ENCODE measurements around the gene NUTM2F. TPM values are rescaled to one million over a fixed set of nuclear protein-coding genes. Genes with fewer than 3 reads are reported as not detected.
"Not testable (repeated sequence)": the region's sequence is repeated elsewhere in the genome, so short reads cannot be mapped to it uniquely, and the experiment has no call there.

The NUTM2F gene
- total RNA-seq, 2 donors from 2014 or later: not detected

DNA sequence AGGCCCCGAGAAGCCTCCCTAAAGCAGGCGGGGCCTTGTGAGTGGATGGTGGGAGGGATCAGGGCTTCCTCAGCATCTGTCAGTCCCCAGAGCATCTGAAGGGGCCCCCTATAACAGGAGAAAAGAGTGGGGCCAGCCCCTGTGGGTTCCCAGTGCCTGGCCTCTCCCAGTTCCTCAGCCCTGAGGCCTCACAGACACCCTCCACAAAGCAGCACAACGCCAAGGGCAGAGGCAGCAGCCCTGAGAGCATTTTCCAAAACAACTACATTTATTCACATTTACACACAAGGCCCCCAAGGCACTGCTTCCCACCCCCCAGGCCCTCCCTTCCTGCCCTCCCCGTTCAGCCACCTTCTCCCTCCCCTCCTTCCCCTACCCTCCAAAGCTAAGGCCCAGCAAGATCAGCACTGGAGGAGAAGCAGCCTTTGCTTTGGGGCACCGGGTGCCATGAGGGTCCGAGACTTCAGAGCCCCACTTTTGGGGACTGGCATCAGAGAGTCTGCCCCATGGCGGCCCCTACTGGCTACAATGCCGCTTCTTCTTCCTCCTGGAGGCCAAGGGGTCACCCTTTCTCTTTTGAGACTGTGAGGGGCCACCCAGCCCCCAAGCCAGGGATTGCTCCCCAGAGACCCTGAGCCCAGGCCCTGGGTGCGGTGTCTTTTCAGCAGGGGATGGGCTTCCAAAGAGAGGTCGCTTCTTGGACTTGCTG lies 10.3 kb downstream of the NUTM2F start:
- ATAC-seq; intact Hi-C loops (cut with DNase I); DNase-seq: not testable (repeated sequence)

DNA sequence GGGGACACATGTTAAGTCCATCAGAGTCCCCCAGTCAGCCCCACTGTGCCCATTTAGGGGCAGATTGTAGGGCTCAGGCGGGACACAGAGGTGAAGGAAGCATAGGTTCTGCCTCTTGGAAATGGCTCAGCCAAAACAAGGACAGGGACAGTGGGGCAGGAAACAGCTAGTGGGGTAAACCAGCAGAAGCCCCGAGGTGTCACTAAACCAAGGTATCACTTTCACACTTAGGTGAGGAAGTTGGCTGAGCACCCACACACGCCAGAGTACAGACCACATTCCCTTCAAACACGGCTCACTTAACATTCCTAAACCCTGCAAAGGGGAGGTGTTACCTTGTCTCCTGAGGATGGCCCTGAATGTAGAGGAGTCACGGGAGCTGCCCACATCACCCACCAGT lies 12.2 kb downstream of the NUTM2F start:
- peak in 1 of 2 donors; percentile 19 for ATAC-seq

DNA sequence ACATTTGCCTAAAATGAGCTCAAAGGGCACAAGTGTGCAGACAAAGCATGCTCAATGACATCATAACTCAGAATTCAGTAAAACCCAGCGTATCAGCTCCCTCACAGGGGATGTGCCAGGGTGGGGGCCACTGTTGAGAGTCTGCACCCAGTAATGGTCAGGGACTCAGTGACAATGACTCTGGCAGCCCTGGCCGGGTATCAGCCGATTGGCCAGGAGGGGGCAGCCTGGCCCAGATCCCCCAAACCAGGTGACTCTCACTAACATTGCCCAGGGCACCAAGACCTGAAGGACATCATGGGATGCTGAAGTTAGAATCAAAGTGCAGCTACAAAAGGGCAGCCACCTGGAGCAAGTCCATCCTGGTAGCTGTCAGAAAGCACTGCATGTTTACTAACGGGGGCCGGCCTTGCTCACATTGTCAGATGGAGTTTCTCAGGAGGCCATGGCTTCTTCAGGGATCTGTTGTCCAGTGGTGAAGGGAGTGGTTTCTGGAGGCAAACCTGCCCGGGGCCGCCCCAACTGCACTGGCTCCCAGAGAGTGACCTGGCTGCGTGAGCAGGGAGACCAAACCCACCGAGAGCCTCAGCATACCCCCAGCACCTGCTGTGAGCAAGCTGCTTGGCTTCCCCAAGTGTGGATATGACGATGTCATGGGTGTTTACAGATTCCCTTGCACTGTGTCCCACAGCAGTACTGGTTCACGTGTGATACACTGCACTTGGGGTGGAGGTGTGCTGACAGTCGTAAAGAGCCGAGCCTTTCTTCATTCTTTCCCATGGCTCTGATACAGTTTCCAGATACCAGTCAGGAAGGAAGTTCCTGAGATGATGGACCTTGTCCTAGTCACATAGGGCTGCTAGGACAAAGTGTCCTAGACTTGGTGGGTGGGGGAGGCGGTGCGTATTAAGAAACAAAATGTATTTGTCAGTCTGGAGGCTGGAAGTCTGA lies 13.1 kb downstream of the NUTM2F start:
- intact Hi-C loops (cut with DNase I); DNase-seq; ATAC-seq: not testable (repeated sequence)

More for the DNA sequence above, 12.2 kb downstream of the NUTM2F start:
- DNase-seq; intact Hi-C loops (cut with DNase I): not testable (repeated sequence)

DNA sequence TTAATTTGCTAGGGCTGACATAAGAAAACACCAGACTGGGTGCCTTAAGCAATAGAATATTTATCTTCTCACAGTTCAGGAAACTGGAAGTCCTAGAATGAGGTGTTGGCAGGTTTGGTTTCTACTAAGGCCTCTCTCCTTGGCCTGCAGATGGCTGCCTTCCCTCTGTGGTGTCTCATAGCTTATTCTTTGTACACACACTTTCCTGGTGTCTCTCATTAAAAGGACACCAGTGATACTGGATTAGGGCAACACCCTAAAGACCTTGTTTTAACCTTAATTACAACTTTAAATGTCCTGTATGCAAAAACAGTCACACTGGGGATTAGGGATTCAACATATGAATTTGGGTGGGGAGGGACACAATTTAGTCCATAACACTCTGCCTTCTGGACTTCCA lies 25.1 kb downstream of the NUTM2F start:
- intact Hi-C loops (cut with DNase I): no loop called here

DNA sequence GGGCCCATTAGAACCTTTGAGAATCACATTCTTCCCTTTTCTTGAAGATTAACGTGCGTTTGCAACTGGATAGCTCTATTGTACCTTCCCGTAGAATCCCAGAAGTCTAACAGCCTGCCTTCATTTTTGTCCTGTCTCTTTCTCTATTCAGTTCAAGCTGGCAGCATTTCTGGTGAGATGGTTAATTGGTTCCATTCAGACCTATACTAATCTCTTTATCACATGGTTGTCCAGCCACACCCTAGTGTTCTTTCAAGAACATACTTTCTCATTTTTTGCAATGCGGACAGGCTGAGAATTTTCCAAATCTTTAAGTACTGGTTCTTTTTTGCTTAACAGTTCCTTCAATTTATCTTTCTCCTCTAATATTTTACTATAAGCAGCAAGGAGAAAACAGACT lies 26.0 kb downstream of the NUTM2F start:
- intact Hi-C loops (cut with DNase I): no loop called here
- DNase-seq (no peak), ATAC-seq (no peak)

More for the DNA sequence above, 25.1 kb downstream of the NUTM2F start:
- ATAC-seq (no peak), DNase-seq (no peak)

DNA sequence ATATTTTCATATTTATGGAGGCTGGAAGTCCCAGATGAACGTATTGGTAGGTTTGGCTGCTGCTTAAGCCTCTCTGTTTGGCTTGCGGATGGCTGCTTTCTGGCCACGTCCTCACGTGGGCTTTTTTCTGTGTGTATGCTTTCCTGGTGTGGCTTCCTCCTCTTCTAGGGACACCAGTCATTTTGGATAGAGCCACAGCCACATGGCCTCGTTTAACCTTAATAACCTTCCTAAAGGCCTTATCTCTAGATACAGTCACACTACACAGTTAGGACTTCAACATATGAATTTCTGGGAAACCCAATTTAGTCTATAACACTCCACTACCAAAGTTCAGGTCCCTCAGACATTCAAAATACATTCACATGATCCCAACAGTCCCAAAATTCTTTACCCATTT lies 26.9 kb downstream of the NUTM2F start:
- intact Hi-C loops (cut with DNase I): no loop called here
- no peak for ATAC-seq
- DNase-seq: no peak

DNA sequence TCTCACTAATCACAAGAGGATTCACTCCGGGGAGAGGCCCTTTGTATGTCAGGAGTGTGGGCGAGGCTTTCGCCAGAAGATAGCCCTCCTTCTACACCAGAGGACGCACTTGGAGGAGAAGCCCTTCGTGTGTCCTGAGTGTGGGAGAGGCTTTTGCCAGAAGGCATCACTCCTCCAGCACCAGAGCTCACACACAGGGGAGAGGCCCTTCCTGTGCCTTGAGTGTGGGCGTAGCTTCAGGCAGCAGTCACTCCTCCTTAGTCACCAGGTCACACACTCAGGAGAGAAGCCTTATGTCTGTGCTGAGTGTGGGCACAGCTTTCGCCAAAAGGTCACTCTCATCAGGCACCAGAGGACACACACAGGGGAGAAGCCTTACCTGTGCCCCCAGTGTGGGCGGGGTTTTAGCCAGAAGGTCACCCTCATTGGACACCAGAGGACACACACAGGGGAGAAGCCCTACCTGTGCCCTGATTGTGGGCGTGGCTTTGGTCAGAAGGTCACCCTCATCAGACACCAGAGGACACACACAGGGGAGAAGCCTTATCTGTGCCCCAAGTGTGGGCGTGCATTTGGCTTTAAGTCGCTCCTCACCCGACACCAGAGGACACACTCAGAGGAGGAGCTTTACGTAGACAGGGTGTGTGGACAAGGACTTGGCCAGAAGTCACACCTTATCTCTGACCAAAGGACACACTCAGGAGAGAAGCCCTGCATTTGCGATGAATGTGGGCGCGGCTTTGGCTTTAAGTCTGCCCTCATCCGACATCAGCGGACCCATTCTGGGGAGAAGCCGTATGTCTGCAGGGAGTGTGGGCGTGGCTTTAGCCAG lies 27.8 kb downstream of the NUTM2F start:
- ATAC-seq (peak; percentile 12 to 57), DNase-seq (no peak)
- intact Hi-C loops (cut with DNase I): no loop called here

DNA sequence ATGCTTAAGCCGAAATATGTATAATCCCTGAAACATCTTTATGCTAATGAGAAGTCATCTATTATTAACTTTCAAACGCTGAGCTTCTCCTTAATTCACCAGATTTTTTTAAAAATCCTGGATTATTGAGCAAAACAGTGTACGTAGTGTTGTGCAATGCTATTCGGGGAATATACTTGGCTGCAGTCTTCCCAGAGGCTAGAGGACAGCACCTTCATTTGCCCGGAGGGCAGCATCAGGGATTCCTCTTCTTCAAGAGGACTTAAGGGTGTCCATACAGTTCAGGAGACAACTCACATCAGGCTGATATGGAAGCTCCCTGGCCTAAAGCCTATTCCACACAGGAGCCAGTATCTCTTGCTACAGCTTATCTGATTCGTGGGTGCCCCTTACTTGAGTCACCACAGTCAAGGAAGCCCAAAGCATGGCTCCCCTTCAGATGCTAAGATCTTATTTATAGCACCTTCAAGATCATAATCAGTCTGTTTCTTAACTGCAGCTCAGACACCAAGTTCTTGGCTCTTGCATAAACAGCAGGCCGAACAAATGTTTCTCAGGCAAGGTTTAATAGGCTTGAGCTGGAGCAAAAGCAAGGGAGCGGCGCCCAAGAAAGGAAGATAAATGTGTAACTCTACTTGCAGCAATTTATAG lies 29.4 kb downstream of the NUTM2F start:
- intact Hi-C loops (cut with DNase I): no loop called here
- ATAC-seq (no peak), DNase-seq (no peak)

DNA sequence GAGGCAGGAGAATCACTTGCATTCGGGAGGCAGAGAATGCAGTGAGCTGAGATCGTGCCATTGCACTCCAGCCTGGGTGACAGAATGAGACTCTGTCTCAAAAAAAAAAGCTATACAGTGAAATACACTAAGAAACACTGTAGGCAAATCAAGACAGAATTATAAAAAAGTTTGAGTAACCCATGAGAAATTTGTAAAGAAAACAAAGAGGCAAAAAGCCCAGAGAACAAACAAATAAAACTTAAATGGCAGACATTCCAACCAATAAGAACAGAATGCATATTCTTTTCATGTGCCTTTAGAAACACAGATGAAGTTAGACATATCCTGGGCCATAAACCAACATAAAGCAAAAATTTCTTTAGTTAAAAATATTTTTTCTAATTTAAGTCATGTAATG lies 38.8 kb downstream of the NUTM2F start:
- intact Hi-C loops (cut with DNase I): no loop called here
- ATAC-seq (no peak), DNase-seq (no peak)

DNA sequence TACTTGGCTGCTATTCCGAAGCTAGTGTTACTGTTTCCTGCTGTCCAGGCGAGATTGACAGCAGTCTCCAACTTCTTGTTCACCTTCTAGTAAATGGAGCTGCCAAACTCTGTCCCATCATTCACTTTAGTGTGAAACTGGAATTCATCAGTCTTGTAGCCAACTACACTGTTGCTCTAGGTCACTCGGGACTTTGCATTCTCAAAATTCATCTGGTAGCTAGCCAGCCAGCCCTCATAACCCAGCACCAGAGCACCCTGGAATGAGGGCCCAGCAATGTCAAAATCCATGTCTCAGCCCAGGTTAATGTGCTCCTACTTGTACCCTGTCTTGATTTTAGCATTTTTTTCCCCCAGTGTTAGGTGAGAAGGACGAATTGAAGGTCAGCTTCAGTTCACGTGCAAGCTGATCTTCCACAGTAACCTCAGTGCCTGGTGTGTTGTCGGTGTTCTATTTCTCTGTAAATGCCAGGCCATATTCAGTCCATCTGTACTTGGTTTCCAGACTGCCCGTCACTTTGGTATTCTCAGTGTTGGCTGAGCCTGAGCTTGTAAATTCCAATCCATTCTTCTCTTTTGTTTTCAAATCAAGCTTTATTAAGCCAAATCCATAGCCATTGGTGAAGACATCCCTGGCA lies 40.4 kb downstream of the NUTM2F start:
- DNase-seq (no peak), ATAC-seq (peak; percentile 39 to 84)
- intact Hi-C loops (cut with DNase I): no loop called here

DNA sequence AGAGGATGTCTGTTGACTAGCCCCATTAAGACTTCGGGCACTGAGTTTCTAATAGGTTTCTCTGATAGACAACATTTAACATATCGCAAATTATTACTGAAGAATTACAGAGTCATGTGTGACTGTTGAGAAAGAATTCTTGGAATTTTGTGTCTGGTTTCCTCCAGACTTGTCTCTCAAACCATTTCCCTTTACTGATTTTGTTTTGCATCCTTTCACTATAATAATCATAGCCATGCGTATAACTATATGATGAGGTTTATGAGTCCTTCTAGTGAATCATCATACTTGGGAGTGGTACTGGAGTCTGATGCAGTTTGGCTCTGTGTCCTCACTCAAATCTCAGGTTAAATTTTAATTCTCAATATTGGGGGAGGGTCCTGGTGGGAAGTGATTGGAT lies 42.3 kb downstream of the NUTM2F start:
- DNase-seq: no peak
- ATAC-seq: no peak
- intact Hi-C loops (cut with DNase I): no loop called here

DNA sequence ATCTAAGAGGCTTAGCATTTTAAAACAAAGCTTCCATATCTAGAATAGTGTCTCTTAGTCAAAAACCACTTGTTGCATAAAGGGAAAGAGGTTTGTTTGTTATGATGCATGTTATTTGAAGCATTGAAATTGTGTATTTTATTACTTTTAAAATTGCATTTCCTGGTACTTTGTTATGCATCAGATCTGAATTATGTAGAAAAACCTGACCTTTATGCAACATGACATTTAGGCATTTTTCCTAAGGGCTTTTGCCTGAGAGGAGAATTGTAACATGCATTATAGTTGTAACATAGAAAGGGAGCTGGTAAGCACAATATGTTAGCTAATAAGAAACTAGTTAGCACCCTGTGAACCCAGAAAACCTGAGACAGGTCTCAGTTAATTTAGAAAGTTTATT lies 47.3 kb downstream of the NUTM2F start:
- DNase-seq (no peak), ATAC-seq (no peak)
- intact Hi-C loops (cut with DNase I): no loop called here

DNA sequence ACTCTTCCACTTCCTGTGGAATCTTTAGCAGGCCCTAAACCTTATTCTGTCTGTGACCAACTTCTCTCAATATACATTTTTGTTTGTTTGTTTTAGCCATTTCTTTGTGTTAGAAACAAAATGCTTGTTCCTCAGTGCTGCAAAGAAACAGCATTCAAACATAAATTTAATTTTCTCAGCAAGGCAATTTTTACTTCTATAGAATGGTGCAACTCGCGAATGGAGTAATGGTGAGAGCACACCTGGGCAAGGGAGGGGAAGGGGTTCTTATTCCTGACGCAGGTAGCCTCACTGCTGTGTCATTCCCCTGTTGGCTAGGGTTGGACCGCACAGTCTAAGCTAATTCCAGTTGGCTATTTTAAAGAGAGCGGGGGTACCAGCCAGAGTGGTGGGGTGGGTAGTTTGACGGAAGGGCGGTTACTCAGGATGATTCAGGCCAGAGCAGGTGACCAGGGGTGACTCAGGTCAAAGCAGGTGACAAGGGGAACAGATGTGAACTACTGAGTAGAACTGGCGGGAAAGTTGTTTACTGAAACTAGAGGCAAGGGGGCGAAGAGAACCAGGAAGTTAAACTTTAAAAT lies 47.9 kb downstream of the NUTM2F start:
- ATAC-seq (no peak), DNase-seq (no peak)
- intact Hi-C loops (cut with DNase I): no loop called here

DNA sequence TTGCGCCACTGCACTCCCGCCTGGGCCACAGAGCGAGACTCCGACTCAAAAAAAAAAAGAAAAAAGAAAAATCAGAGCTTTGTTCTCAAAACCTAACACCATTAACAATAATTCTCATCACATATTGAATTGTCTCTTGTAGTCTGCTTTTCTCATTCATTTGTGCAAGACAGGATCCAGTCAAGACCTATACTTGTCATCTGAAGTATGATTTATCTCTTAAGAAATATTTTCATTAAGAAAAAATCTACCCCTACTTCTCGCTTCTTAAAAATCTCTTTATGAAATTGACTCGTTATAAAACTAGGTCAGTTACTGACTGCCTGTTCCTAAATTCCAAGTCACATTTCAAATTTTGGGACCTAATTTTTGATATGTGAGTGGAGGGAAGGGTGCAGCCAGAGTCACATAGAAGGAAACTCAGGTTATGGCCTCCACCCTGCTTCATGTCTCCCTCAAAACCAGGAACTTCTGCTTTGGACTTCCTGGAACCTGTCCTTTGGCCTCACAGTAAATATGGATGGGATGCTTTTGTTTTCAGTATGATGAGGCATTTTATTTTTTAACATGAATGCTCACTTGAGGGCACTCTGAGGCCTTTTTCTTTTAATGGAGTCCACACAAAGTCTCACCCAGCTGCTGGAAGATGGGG lies 50.4 kb downstream of the NUTM2F start:
- no peak for ATAC-seq
- intact Hi-C loops (cut with DNase I): no loop called here
- no peak for DNase-seq

DNA sequence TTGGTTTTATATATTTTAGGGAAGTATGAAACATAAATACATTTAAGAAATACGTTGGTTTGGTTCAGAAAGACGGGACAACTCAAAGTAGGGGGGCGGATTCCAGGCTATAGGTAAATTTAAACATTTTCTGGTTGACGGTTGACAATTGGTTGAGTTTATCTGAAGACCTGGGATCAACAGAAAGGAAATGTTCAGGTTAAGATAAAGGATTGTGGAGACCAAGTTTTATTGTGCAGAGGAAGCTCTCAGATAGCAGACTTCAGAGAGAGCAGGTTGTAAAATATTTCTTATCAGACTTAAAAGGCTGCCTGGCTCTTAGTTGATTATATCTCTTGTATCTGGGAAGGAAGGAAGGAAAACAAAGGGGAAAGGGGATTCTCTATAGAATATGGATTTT lies 51.4 kb downstream of the NUTM2F start:
- intact Hi-C loops (cut with DNase I); DNase-seq; ATAC-seq: not testable (repeated sequence)

DNA sequence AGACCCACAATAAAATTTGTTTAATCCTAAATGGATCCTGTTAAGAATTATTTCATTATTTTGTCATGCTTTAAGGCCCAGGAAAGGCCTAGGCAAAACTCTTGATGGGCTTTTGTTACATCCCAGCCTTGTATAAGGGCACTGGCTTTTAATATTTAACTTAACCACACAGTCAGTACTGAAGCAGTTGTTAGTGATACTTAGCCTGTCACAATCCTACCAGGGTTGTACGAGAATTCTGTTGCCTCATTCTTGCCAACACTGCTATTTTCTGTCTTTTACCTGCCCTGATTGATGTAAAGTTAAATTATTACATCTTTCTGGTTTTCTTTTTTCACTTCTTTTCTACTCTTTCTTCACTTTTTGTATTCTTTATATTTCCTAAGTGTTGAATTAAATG lies 58.4 kb downstream of the NUTM2F start:
- DNase-seq (no peak), ATAC-seq (no peak)
- intact Hi-C loops (cut with DNase I): no loop called here

DNA sequence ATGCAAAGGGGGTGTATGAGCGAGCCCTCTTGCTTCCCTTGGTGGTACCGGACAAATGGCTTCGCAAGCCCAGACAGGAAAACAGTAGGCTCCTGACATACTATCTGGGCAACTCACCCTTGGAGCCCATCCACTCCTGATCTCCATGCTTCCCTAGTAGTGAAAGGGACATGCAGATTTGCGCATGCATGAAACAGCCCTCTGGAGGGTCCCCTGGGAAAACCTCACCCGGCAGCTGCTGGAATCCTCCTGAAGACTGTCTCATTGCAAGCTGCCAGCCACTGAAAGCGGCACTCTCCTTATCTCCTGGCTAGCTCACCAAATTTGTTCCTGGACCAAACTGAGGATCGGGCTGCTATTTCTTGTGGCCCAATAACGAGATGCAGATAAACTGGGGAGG lies 59.2 kb downstream of the NUTM2F start:
- no peak for DNase-seq
- intact Hi-C loops (cut with DNase I): no loop called here
- ATAC-seq: peak; percentile 33 to 47

Measured in left cardiac atrium (tissue), 4 donors.